Ascending aorta (tissue), 2 donors: ENCODE measurements around the gene P4HB. TPM values are rescaled to one million over a fixed set of nuclear protein-coding genes. Genes with fewer than 3 reads are reported as not detected.

Source experiments
- DNase-seq, 2 donors: peaks; one replicate each; pipeline ENCODE4 v3.0.0-alpha.2; 2019; ENCODE audit warnings: low spot score in 2 of 2
- H3K27ac ChIP-seq, 2 donors: fragments of 200-600 bp; sonication (generic); one replicate each; pipeline ENCODE4 v1.5.1; 2016 to 2017; ENCODE audit warnings: mild to moderate bottlenecking in 1 of 2
- H3K27me3 ChIP-seq: fragments of 200-600 bp; sonication (generic); one replicate; pipeline ENCODE4 v1.5.1; 2017
- H3K36me3 ChIP-seq, 2 donors: fragments of 200-600 bp; sonication (generic); one replicate each; pipeline ENCODE4 v1.5.1; 2016
- H3K4me1 ChIP-seq, 2 donors: fragments of 200-600 bp; sonication (generic); one replicate each; pipeline ENCODE4 v1.5.1; 2016 to 2017; ENCODE audit warnings: mild to moderate bottlenecking in 1 of 2
- H3K4me3 ChIP-seq, 2 donors: fragments of 200-600 bp; sonication (generic); one replicate each; pipeline ENCODE4 v1.5.1; 2016 to 2017; ENCODE audit warnings: mild to moderate bottlenecking in 1 of 2
- H3K9me3 ChIP-seq, 2 donors: fragments of 200-600 bp; sonication (generic); one replicate each; pipeline ENCODE4 v1.5.1; 2016
- CTCF ChIP-seq, 3 experiments: fragments of 200-600 bp in 2 of 3; fragments of 450-650 bp in 1 of 3; sonication (generic) in 2 of 3; IDR thresholded peaks; one replicate each; pipeline ENCODE4 v1.5.1; 2016 to 2019; ENCODE audit warnings: antibody characterized with exemption in 3 of 3, mild to moderate bottlenecking in 1 of 3, moderate library complexity in 1 of 3
- intact Hi-C: fragments of 100-400 bp; cut with DNase I; formaldehyde crosslinking; loops from one replicate; pipeline ENCODE4 v1.15.1; 2023
- total RNA-seq: library from RNA; depleted of rRNA; stranded (reverse); fragments of >200 nt; gene quantifications from one replicate; pipeline ENCODE4 v1.1.0, GENCODE V29; 2016

Gene P4HB
- total RNA-seq, 1 donor from 2014 or later, result 670 TPM

GRCh38 chr17:81845881-81846742, 14.2 kb downstream of the P4HB start:
- Histone ChIP-seq H3K4me1 (no peaks in the 10 kb centered on the region), H3K36me3 (peaks cover 69 to 82% of the 10 kb centered on the region in 2 donors), H3K9me3 (no peaks in the 10 kb centered on the region), H3K27me3 (no peaks in the 10 kb centered on the region), H3K27ac (no peak overlapping the region), H3K4me3 (no peak overlapping the region)
- intact Hi-C loops, result no loop called here
- no peak for DNase-seq
- TF ChIP-seq CTCF (IDR thresholded peaks at IDR 0.05), result no peak

- Histone ChIP-seq H3K9me3 (no peaks in the 10 kb centered on the region), H3K4me1 (no peaks in the 10 kb centered on the region), H3K27me3 (no peaks in the 10 kb centered on the region), H3K36me3 (peaks cover 68 to 77% of the 10 kb centered on the region in 2 donors), H3K27ac (no peak overlapping the region), H3K4me3 (no peak overlapping the region)
- no peak for TF ChIP-seq CTCF (IDR thresholded peaks at IDR 0.05)
- intact Hi-C loops, result no loop called here
- no peak for DNase-seq
These were observed 15.0 kb downstream of the P4HB start for GRCh38 chr17:81845361-81845760.

GRCh38 chr17:81844887-81845286, 15.4 kb downstream of the P4HB start:
- H3K4me3 ChIP-seq, result no peak overlapping the region
- H3K27me3 ChIP-seq, result no peaks in the 10 kb centered on the region
- H3K4me1 ChIP-seq, result no peaks in the 10 kb centered on the region
- no peak for TF ChIP-seq CTCF (IDR thresholded peaks at IDR 0.05)
- no peak overlapping the region for H3K27ac ChIP-seq
- no peaks in the 10 kb centered on the region for H3K9me3 ChIP-seq
- DNase-seq, result no peak
- peaks cover 68 to 74% of the 10 kb centered on the region in 2 donors for H3K36me3 ChIP-seq
- intact Hi-C loops, result no loop called here

- no peaks in the 10 kb centered on the region for H3K27me3 ChIP-seq
These were observed 15.9 kb downstream of the P4HB start for GRCh38 chr17:81844327-81844851.

GRCh38 chr17:81843713-81844326, 16.5 kb downstream of the P4HB start:
- no peak for DNase-seq
- Histone ChIP-seq H3K27ac (no peak overlapping the region), H3K9me3 (no peaks in the 10 kb centered on the region), H3K4me1 (no peaks in the 10 kb centered on the region), H3K27me3 (no peaks in the 10 kb centered on the region), H3K4me3 (no peak overlapping the region), H3K36me3 (peaks cover 57 to 66% of the 10 kb centered on the region in 2 donors)
- TF ChIP-seq CTCF (IDR thresholded peaks at IDR 0.05), result no peak
- intact Hi-C loops, result no loop called here

More at GRCh38 chr17:81844327-81844851, 15.9 kb downstream of the P4HB start:
- Histone ChIP-seq H3K4me1 (no peaks in the 10 kb centered on the region), H3K9me3 (no peaks in the 10 kb centered on the region), H3K36me3 (peaks cover 63 to 72% of the 10 kb centered on the region in 2 donors), H3K4me3 (no peak overlapping the region), H3K27ac (no peak overlapping the region)
- DNase-seq, result no peak
- intact Hi-C loops, result no loop called here
- no peak for TF ChIP-seq CTCF (IDR thresholded peaks at IDR 0.05)
